Keratinocyte (primary cell): ENCODE data around the gene ADGRA1. TPM values are rescaled to one million over a fixed set of nuclear protein-coding genes. Genes with fewer than 3 reads are reported as not detected.

Source experiments
- DNase-seq: peaks from one replicate; pipeline ENCODE4 v3.0.0-alpha.2; 2011; ENCODE audit warnings: low read depth, missing footprints, low spot score
- FAIRE-seq: peaks from 2 replicates; lab custom pipeline; 2011; peaks lifted over from hg19 to GRCh38; lab: Jason Lieb, UNC
- H2AFZ ChIP-seq: 2 replicates; pipeline ENCODE4 v1.6.0; 2012; ENCODE audit warnings: low read length, control low read depth, inconsistent platforms; ENCODE audit not compliant: control insufficient read depth
- H3K27ac ChIP-seq: 2 replicates; pipeline ENCODE4 v1.5.1; 2011; ENCODE audit warnings: low read length; ENCODE audit not compliant: control insufficient read depth, insufficient read depth
- H3K27me3 ChIP-seq: 3 replicates; pipeline ENCODE4 v1.6.0; 2011; ENCODE audit warnings: low read length; ENCODE audit not compliant: control insufficient read depth, insufficient read depth; ENCODE audit errors: extremely low read depth
- H3K36me3 ChIP-seq, 2 experiments: 2 replicates in 1 of 2; 3 replicates in 1 of 2; pipeline ENCODE4 v1.5.1; 2011; ENCODE audit warnings: low read length in 2 of 2, mild to moderate bottlenecking in 1 of 2; ENCODE audit not compliant: control insufficient read depth in 2 of 2, insufficient read depth in 2 of 2; ENCODE audit errors: extremely low read depth in 1 of 2
- H3K4me1 ChIP-seq: 3 replicates; pipeline ENCODE4 v1.5.1; 2011; ENCODE audit warnings: low read length; ENCODE audit not compliant: control insufficient read depth, insufficient read depth; ENCODE audit errors: extremely low read depth
- H3K4me2 ChIP-seq: 3 replicates; pipeline ENCODE4 v1.6.0; 2011; ENCODE audit warnings: low read depth, low read length; ENCODE audit not compliant: control insufficient read depth, insufficient read depth; ENCODE audit errors: extremely low read depth
- H3K4me3 ChIP-seq, 3 experiments: fragments of 200-600 bp in 1 of 3; sonication (generic) in 1 of 3; 2 replicates in 2 of 3; 3 replicates in 1 of 3; pipeline ENCODE4 v1.5.1; 2011 to 2016; ENCODE audit warnings: low read length in 3 of 3, mild to moderate bottlenecking in 3 of 3, control low read depth in 2 of 3, inconsistent platforms in 1 of 3, low read depth in 1 of 3, mixed read lengths in 1 of 3, mixed run types in 1 of 3, moderate library complexity in 1 of 3; ENCODE audit not compliant: control insufficient read depth in 2 of 3, insufficient read depth in 2 of 3; ENCODE audit errors: extremely low read depth in 1 of 3
- H3K79me2 ChIP-seq: 2 replicates; pipeline ENCODE4 v1.6.0; 2012; ENCODE audit warnings: low read length; ENCODE audit not compliant: control insufficient read depth, insufficient read depth
- H3K9ac ChIP-seq: 3 replicates; pipeline ENCODE4 v1.6.0; 2011; ENCODE audit warnings: low read length; ENCODE audit not compliant: control insufficient read depth, insufficient read depth; ENCODE audit errors: extremely low read depth
- H3K9me1 ChIP-seq: 3 replicates; pipeline ENCODE4 v1.6.0; 2011; ENCODE audit warnings: low read length; ENCODE audit not compliant: control insufficient read depth, insufficient read depth; ENCODE audit errors: extremely low read depth
- H3K9me3 ChIP-seq: 2 replicates; pipeline ENCODE4 v1.5.1; 2012; ENCODE audit warnings: low read depth, low read length; ENCODE audit not compliant: control insufficient read depth
- H4K20me1 ChIP-seq: 3 replicates; pipeline ENCODE4 v1.6.0; 2011; ENCODE audit warnings: low read length; ENCODE audit not compliant: control insufficient read depth, insufficient read depth; ENCODE audit errors: extremely low read depth
- CTCF ChIP-seq, 3 experiments: IDR thresholded peaks in 1 of 3; conservative IDR thresholded peaks in 1 of 3; optimal IDR thresholded peaks in 1 of 3; 2 replicates in 2 of 3; 3 replicates in 1 of 3; pipeline versions ENCODE3 to v1.5.1; 2011; ENCODE audit warnings: low read length in 3 of 3, mild to moderate bottlenecking in 3 of 3, moderate library complexity in 2 of 3, control low read depth in 1 of 3, inconsistent platforms in 1 of 3; ENCODE audit not compliant: insufficient read depth in 2 of 3; ENCODE audit errors: extremely low read depth in 1 of 3
- EZH2 ChIP-seq: IDR thresholded peaks from one replicate; pipeline ENCODE4 v1.6.1; 2012; ENCODE audit warnings: inconsistent platforms, mild to moderate bottlenecking, low read length, moderate library complexity
- dilution Hi-C: fragments of 300-500 bp; cut with MboI; formaldehyde crosslinking; loops from one replicate; pipeline ENCODE4 v1.7.0; 2020; ENCODE audit warnings: low sequenced_read_pairs; ENCODE audit not compliant: extremely low pct_ligation_motif_present
- polyA plus RNA-seq, 5 experiments: library from polyadenylated mRNA; depleted of rRNA in 3 of 5; stranded (reverse) in 3 of 5; stranded (forward) in 1 of 5; unstranded in 1 of 5; fragments of >200 nt; gene quantifications; 1 replicate in 1 of 5; 2 replicates in 3 of 5; 3 replicates in 1 of 5; pipeline versions ENCODE4 v1.2.1 to v1.2.3, GENCODE V29; 2011 to 2012; ENCODE audit warnings: missing spikeins in 2 of 5, low read depth in 1 of 5, low replicate concordance in 1 of 5

The ADGRA1 gene
- polyA plus RNA-seq, 1 donor (not counting 4 experiments of a cell fraction or from before 2014, with no cell fraction given), result not detected

- no peaks in the 10 kb centered on the region for H3K9me1 ChIP-seq
- H3K36me3 ChIP-seq, result no peaks in the 10 kb centered on the region
- no peaks in the 10 kb centered on the region for H3K4me1 ChIP-seq
- H3K9ac ChIP-seq, result no peak overlapping the region
- no peak overlapping the region for H3K4me2 ChIP-seq
- no peaks in the 10 kb centered on the region for H3K27me3 ChIP-seq
- DNase-seq, result no peak
- dilution Hi-C loops, result no loop called here
- no peak for TF ChIP-seq CTCF (optimal IDR thresholded peaks at IDR 0.05 in 1 of 3, IDR thresholded peaks at IDR 0.05 in 1 of 3, conservative IDR thresholded peaks at IDR 0.05 in 1 of 3; ENCODE audit: extremely low read depth in 1 of 3, insufficient read depth in 2 of 3, low read length in 3 of 3)
- no peak for TF ChIP-seq EZH2
- FAIRE-seq, result no peak
- no peaks in the 10 kb centered on the region for H4K20me1 ChIP-seq
- peaks cover 3% of the 10 kb centered on the region for H3K9me3 ChIP-seq
- H3K4me3 ChIP-seq, result no peak overlapping the region
- H3K27ac ChIP-seq, result no peak overlapping the region
- H2AFZ ChIP-seq, result no peak overlapping the region
- H3K79me2 ChIP-seq, result no peaks in the 10 kb centered on the region
Measured at GRCh38 chr10:133168617-133169031, 80.9 kb downstream of the ADGRA1 start.

- TF ChIP-seq CTCF (optimal IDR thresholded peaks at IDR 0.05 in 1 of 3, IDR thresholded peaks at IDR 0.05 in 1 of 3, conservative IDR thresholded peaks at IDR 0.05 in 1 of 3; ENCODE audit: extremely low read depth in 1 of 3, insufficient read depth in 2 of 3, low read length in 3 of 3) (no peak), EZH2 (no peak)
- Histone ChIP-seq H3K4me1 (no peaks in the 10 kb centered on the region), H3K27ac (no peak overlapping the region), H3K36me3 (no peaks in the 10 kb centered on the region), H4K20me1 (no peaks in the 10 kb centered on the region), H3K9ac (no peak overlapping the region), H3K79me2 (no peaks in the 10 kb centered on the region), H3K4me2 (no peak overlapping the region), H3K27me3 (no peaks in the 10 kb centered on the region), H2AFZ (no peak overlapping the region), H3K9me3 (peaks cover 3% of the 10 kb centered on the region), H3K4me3 (no peak overlapping the region), H3K9me1 (no peaks in the 10 kb centered on the region)
- FAIRE-seq (no peak), DNase-seq (no peak)
- dilution Hi-C loops, result no loop called here
Measured at GRCh38 chr10:133169173-133169947, 81.6 kb downstream of the ADGRA1 start.
